GM12891 (cell line): ENCODE measurements around the gene MRFAP1.

Experiments
- POLR2A ChIP-seq: IDR thresholded peaks from 2 replicates; pipeline ENCODE4 v1.6.1; 2011; ENCODE audit warnings: low read depth, low read length, control low read depth
- POLR2AphosphoS5 ChIP-seq: IDR thresholded peaks from 2 replicates; pipeline ENCODE4 v1.6.1; 2011; ENCODE audit warnings: low read depth, low read length, control low read depth
- TAF1 ChIP-seq: IDR thresholded peaks from 2 replicates; pipeline ENCODE4 v1.6.1; 2011; ENCODE audit warnings: low read depth, low read length, control low read depth

DNA sequence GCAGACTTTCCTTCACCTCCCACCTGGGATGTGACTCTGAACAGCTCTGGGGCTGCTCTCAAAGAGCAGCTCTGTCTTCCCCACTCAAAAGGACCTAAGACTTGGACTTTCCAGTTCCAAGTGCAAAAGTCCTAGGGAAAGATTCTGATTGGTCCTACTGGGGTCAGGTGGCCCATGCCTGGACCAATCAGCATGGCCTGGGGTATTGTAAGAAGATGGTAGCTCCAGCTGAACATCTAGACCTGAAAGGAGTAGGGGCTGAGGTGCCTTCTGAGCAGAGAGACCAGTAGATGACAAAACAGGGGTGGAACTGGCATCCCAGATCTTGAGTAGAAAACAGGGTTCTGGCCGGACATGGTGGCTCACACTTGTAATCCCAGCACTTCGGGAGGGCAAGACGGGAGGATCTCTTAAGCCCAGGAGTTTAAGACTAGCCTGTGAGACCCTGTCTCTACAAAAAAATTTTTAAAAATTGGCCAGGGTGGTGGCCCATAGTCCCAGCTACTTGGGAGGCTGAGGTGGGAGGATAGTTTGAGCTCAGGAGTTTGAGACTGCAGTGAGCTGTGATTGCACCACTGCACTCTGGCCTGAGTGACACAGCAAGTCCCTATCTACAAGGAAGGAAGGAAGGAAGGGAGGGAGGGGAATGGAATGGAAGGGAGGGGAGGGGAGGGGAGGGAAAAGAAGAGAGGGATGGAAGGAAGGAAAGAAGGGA lies 27.4 kb upstream of the MRFAP1 start:
- TF ChIP-seq POLR2A (no peak), POLR2AphosphoS5 (no peak), TAF1 (no peak)
